Motor neuron (in vitro differentiated cells): ENCODE data around the gene JAML. TPM values are rescaled to one million over a fixed set of nuclear protein-coding genes. Genes with fewer than 3 reads are reported as not detected.
A peak's percentile ranks its signal among the peaks of the same experiment; 100 is the strongest.

Experiments
- ATAC-seq, 8 experiments: fragments of 200-7000 bp; cut with Tn5 transposase; replicated peaks in 6 of 8; 2 replicates each; pipeline ENCODE4 v1.8.0; 2021; ENCODE audit warnings: mild to moderate bottlenecking in 8 of 8, moderate library complexity in 8 of 8
- H3K27ac ChIP-seq, 2 donors: fragments of 250-450 bp; sonication (Bioruptor Pico); 2 replicates each; pipeline ENCODE4 v1.9.0; 2021; ENCODE audit warnings: antibody characterized with exemption in 2 of 2, mild to moderate bottlenecking in 2 of 2, moderate library complexity in 1 of 2
- H3K4me1 ChIP-seq, 2 donors: fragments of 250-450 bp; sonication (Bioruptor Pico); replicated peaks in 1 of 2; 2 replicates each; pipeline ENCODE4 v1.6.1; 2021; ENCODE audit warnings: antibody characterized with exemption in 2 of 2, mild to moderate bottlenecking in 2 of 2, moderate library complexity in 1 of 2
- H3K4me3 ChIP-seq, 5 donors: fragments of 250-450 bp; sonication (Bioruptor Pico); 2 replicates each; pipeline ENCODE4 v1.9.0; 2021; ENCODE audit warnings: antibody characterized with exemption in 5 of 5, mild to moderate bottlenecking in 5 of 5, moderate library complexity in 4 of 5
- WGBS, 10 experiments: fragments of 450-650 bp; shearing (Covaris generic); methylation state at CpG; one replicate each; pipeline ENCODE4 v1.0.0; 2022; 5-methylcytosine and 5-hydroxymethylcytosine counted together
- in situ Hi-C, 9 experiments: fragments of 400-800 bp; cut with MboI; loops; one replicate each; pipeline ENCODE4 v1.15.0; 2021; ENCODE audit warnings: low sequenced_read_pairs in 9 of 9, low pct_unique_long_range_greater_than_20kb in 2 of 9; ENCODE audit not compliant: unreplicated experiment in 9 of 9
- total RNA-seq, 8 experiments: library from RNA; unstranded; fragments of 300-600 nt; gene quantifications; 2 replicates each; pipeline versions ENCODE4 v1.2.3 to v1.2.4, GENCODE V29; 2022

JAML gene
- total RNA-seq, 8 experiments from 2014 or later = 0.13 to 3.1 (median 1.4) TPM; not detected in 1

- no peak overlapping the region for H3K4me3 ChIP-seq
- H3K27ac ChIP-seq = no peak overlapping the region
- WGBS, 10 experiments = 19 to 88% (median 70%) methylated on average over 2 to 6 of the region's 9 CpGs; no CpG with 5 or more reads in 2 of the 10 experiments
- ATAC-seq = no peak
- H3K4me1 ChIP-seq = peaks cover 3 to 8% of the 10 kb centered on the region in 2 donors
- in situ Hi-C loops = no loop called here
These were observed 50.7 kb downstream of the JAML start for GRCh38 chr11:118174006-118174567.

DNA sequence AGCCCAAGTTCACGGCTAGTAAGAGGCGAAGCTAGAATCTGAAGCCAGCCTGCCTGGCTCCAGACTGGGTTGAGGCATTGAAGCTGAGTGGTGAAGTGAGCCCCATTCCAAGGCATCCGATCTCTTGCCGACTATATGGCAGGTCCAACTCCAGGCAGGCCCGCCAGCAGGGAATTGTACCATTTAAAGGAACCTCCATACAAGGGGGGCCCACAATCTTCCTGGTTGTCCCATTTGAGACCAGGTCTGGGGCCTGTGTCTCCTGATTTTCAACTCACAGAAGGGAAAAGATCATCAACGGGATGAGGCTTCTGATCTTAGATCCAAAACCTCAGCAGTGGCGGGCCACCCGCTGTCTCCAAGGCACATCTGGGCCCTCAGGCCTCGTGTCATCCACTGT lies 52.5 kb downstream of the JAML start:
- no peak for ATAC-seq
- Histone ChIP-seq H3K4me1 (peaks cover 3 to 8% of the 10 kb centered on the region in 2 donors), H3K27ac (no peak overlapping the region), H3K4me3 (no peak overlapping the region)
- 20 to 95% (median 69%) methylated on average over 1 to 8 of the region's 9 CpGs; no CpG with 5 or more reads in 2 of the 10 experiments for WGBS, 10 experiments
- in situ Hi-C loops = no loop called here

GRCh38 chr11:118171269-118172062 lies 53.3 kb downstream of the JAML start:
- peaks cover 3 to 8% of the 10 kb centered on the region in 2 donors for H3K4me1 ChIP-seq
- H3K27ac ChIP-seq = no peak overlapping the region
- peak overlapping the region in 3 of 5 donors; percentile 5 to 15 (median 6) for H3K4me3 ChIP-seq
- in situ Hi-C loops = no loop called here
- ATAC-seq = peak; percentile 79 to 96 (median 88)
- WGBS, 10 experiments = 0 to 20% (median 0%) methylated on average over 1 to 9 of the region's 29 CpGs; no CpG with 5 or more reads in 2 of the 10 experiments

DNA sequence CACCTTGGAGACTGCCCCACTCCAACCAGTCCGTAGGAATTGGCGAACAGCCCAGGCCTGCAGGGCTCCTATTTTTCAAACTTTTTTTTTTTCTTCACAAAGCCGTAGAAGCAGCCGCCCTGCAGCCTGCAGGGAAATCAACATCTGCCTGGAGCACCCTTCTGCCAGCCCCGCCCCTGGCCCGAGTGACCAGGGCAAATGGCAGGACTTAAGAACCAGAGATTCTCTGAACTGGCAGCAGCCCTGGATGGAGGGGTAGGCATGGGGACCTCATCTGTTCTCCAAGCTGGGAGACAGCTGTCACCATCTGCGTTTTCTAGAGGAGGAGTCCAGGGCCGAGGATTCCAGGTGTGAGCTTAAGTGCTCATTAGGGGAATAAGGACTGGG lies 53.9 kb downstream of the JAML start:
- ATAC-seq = peak in 2 of 8 experiments; percentile 71 to 75
- no peak overlapping the region for H3K4me3 ChIP-seq
- peaks cover 0 to 4% of the 10 kb centered on the region in 2 donors for H3K4me1 ChIP-seq
- WGBS, 10 experiments = 0 to 75% (median 36%) methylated on average over 1 to 8 of the region's 8 CpGs; no CpG with 5 or more reads in 3 of the 10 experiments
- in situ Hi-C loops = no loop called here
- H3K27ac ChIP-seq = no peak overlapping the region

DNA sequence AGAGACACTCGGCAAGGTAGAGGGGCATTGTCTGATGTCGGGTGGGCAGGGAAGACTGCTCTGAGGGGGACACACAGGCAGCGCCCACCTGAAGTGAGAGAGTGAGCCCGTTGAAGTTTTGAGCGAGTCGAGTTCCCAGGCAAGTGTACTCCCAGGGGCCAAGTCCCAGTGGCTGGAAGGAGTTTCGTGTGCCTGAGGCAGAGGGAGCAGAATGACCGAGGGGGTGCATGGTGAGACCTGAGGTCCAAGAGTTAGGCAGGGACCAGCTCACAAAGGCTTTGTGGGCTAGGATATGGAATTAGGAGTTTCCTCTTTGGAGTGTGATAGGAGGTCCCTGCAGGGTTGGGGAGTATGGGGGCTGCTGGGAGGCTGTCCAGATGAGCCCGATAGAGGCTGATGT lies 54.6 kb downstream of the JAML start:
- in situ Hi-C loops = no loop called here
- Histone ChIP-seq H3K27ac (no peak overlapping the region), H3K4me1 (peaks cover 0 to 4% of the 10 kb centered on the region in 2 donors), H3K4me3 (no peak overlapping the region)
- 35 to 100% (median 44%) methylated on average over 1 to 5 of the region's 9 CpGs; no CpG with 5 or more reads in 5 of the 10 experiments for WGBS, 10 experiments
- ATAC-seq = no peak

GRCh38 chr11:118169300-118170140 lies 55.3 kb downstream of the JAML start:
- Histone ChIP-seq H3K27ac (no peak overlapping the region), H3K4me1 (peaks cover 0 to 4% of the 10 kb centered on the region in 2 donors), H3K4me3 (no peak overlapping the region)
- in situ Hi-C loops = no loop called here
- ATAC-seq = no peak
- WGBS, 10 experiments = 24 to 67% (median 56%) methylated on average over 1 to 6 of the region's 7 CpGs; no CpG with 5 or more reads in 5 of the 10 experiments

DNA sequence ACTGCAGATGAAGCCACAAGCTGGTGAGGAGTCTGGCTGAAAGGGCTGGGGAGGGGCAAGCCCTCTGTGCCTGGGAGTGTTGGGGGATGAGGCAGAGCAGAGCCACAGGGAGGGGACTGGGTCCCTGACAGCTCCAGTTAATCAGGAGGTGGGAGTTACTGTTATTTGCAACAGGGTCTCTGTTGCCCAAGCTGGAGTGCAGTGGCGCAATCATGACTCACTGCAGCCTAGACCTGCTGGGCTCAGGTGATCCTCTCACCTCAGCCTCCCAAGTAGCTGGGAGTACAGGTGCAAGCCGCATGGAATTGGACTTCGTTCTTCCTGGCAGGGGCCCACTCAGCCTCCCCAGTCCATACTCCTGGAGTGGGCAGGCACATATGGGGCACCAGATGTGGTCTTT lies 56.1 kb downstream of the JAML start:
- H3K4me3 ChIP-seq = no peak overlapping the region
- ATAC-seq = no peak
- in situ Hi-C loops = no loop called here
- H3K4me1 ChIP-seq = peaks cover 0 to 4% of the 10 kb centered on the region in 2 donors
- WGBS, 10 experiments = 20 to 76% (median 40%) methylated on average over 1 to 3 of the region's 3 CpGs; no CpG with 5 or more reads in 7 of the 10 experiments
- H3K27ac ChIP-seq = no peak overlapping the region

DNA sequence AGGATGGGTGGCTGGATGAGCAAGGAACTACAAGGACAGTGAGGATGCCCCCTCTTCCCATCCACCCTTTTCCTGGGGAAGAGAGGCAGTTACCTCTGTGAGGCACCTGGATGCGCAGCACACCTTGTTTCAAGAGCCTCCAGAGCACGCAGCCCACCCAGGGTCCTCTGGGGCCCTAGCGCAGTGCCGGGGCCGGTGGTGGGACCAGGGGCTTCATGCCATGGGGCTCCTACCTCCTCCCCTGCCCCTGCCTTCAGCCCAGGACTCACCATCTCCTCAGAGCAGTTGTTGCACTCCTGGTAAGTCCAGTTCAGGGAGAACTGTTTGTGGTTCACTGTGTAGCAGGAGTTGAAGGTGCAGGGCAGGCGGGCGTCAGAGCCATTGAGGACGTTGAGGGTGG lies 56.5 kb downstream of the JAML start:
- WGBS, 10 experiments = 55 to 80% methylated on average over 1 to 3 of the region's 8 CpGs; no CpG with 5 or more reads in 8 of the 10 experiments
- Histone ChIP-seq H3K27ac (no peak overlapping the region), H3K4me3 (no peak overlapping the region), H3K4me1 (peaks cover 0 to 4% of the 10 kb centered on the region in 2 donors)
- ATAC-seq = no peak
- in situ Hi-C loops = no loop called here

- 73 to 94% (median 82%) methylated on average over 1 to 9 of the region's 12 CpGs; no CpG with 5 or more reads in 5 of the 10 experiments for WGBS, 10 experiments
- no peak for ATAC-seq
These were observed 56.9 kb downstream of the JAML start for GRCh38 chr11:118167906-118168305.

GRCh38 chr11:118167253-118167652 lies 57.6 kb downstream of the JAML start:
- 33 to 83% (median 50%) methylated on average over 2 of the region's 2 CpGs; no CpG with 5 or more reads in 5 of the 10 experiments for WGBS, 10 experiments
- Histone ChIP-seq H3K27ac (no peak overlapping the region), H3K4me1 (peaks cover 0 to 4% of the 10 kb centered on the region in 2 donors), H3K4me3 (no peak overlapping the region)
- ATAC-seq = no peak
- in situ Hi-C loops = no loop called here

More at GRCh38 chr11:118167906-118168305, 56.9 kb downstream of the JAML start:
- peaks cover 0 to 4% of the 10 kb centered on the region in 2 donors for H3K4me1 ChIP-seq
- no peak overlapping the region for H3K4me3 ChIP-seq
- in situ Hi-C loops = no loop called here
- no peak overlapping the region for H3K27ac ChIP-seq

GRCh38 chr11:118166641-118167040 lies 58.2 kb downstream of the JAML start:
- in situ Hi-C loops = no loop called here
- Histone ChIP-seq H3K4me1 (peaks cover 0 to 4% of the 10 kb centered on the region in 2 donors), H3K27ac (no peak overlapping the region), H3K4me3 (no peak overlapping the region)
- 39 to 70% (median 53%) methylated on average over 2 of the region's 17 CpGs; no CpG with 5 or more reads in 7 of the 10 experiments for WGBS, 10 experiments
- ATAC-seq = no peak

- H3K4me1 ChIP-seq = no peaks in the 10 kb centered on the region
- ATAC-seq = no peak
- no peak overlapping the region for H3K27ac ChIP-seq
- no peak overlapping the region for H3K4me3 ChIP-seq
- 40 to 80% methylated on average over 1 of the region's 2 CpGs; no CpG with 5 or more reads in 8 of the 10 experiments for WGBS, 10 experiments
- in situ Hi-C loops = no loop called here
These were observed 59.9 kb downstream of the JAML start for GRCh38 chr11:118164885-118165284.

DNA sequence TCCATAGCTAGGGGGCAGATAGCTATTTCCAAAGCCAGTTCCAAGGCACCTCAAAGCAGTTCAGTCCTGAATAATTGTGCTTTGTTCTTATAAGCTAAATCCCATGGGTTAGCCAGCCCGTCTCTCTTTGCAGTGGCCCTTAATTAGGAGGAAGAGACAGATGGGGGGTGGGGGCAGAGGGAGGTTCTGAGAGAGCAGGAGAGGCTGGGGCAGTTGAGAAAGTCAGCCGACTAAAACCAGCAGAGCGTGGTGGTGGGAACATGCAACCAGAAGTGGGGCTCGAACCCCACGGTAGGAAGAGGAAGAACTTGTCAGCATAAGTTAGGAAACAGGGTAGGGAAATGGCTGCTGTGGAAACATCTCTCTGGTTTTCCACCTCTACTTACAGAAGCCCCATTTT lies 61.3 kb downstream of the JAML start:
- Histone ChIP-seq H3K4me3 (no peak overlapping the region), H3K4me1 (no peaks in the 10 kb centered on the region), H3K27ac (no peak overlapping the region)
- 60 to 71% (median 63%) methylated on average over 1 to 3 of the region's 5 CpGs; no CpG with 5 or more reads in 7 of the 10 experiments for WGBS, 10 experiments
- ATAC-seq = no peak
- in situ Hi-C loops = no loop called here
